A673 (cell line): ENCODE measurements around the gene ENOPH1. TPM values are rescaled to one million over a fixed set of nuclear protein-coding genes. Genes with fewer than 3 reads are reported as not detected.
"Not testable (repeated sequence)": the region's sequence is repeated elsewhere in the genome, so short reads cannot be mapped to it uniquely, and the experiment has no call there.

ENCODE experiments used
- BruUV-seq: library from RNA; stranded (reverse); fragments of 400-500 nt; replicated peaks from 2 replicates; lab custom pipeline; 2021; lab: Mats Ljungman, UMichigan
- CTCF ChIA-PET: fragments of 300-600 bp; sonication (Branson Sonifier 250); formaldehyde crosslinking; loops from one replicate; lab custom pipeline; 2022; ENCODE audit warnings: antibody characterized with exemption; lab: Charles Lee
- POLR2A ChIA-PET: fragments of 300-600 bp; sonication (Branson Sonifier 250); formaldehyde crosslinking; loops from one replicate; lab custom pipeline; 2022; ENCODE audit warnings: antibody characterized with exemption; ENCODE audit not compliant: low non-redundant PET; lab: Charles Lee
- DNase-seq: peaks from one replicate; pipeline ENCODE4 v3.0.0-alpha.2; 2015; ENCODE audit warnings: low spot score
- H3K27ac ChIP-seq: fragments of 200-600 bp; sonication (generic); 2 replicates; pipeline ENCODE4 v1.5.1; 2016; ENCODE audit warnings: mixed run types, low read depth, mild to moderate bottlenecking, mixed read lengths, antibody characterized with exemption, low read length; ENCODE audit not compliant: poor library complexity, severe bottlenecking
- H3K27me3 ChIP-seq: fragments of 200-600 bp; sonication (generic); replicated peaks from 2 replicates; pipeline ENCODE4 v1.6.1; 2017; ENCODE audit warnings: mixed run types, low read depth, mild to moderate bottlenecking, mixed read lengths, antibody characterized with exemption, low read length; ENCODE audit not compliant: insufficient read depth, poor library complexity
- H3K36me3 ChIP-seq: fragments of 200-600 bp; sonication (generic); 2 replicates; pipeline ENCODE4 v1.6.1; 2016; ENCODE audit warnings: mixed run types, mild to moderate bottlenecking, mixed read lengths, antibody characterized with exemption, low read length; ENCODE audit not compliant: insufficient read depth, poor library complexity, severe bottlenecking
- H3K4me1 ChIP-seq: fragments of 200-600 bp; sonication (generic); 2 replicates; pipeline ENCODE4 v1.6.1; 2017; ENCODE audit warnings: mixed run types, mild to moderate bottlenecking, mixed read lengths, antibody characterized with exemption, low read length; ENCODE audit not compliant: insufficient read depth, poor library complexity, severe bottlenecking
- H3K4me3 ChIP-seq: fragments of 200-600 bp; sonication (generic); 2 replicates; pipeline ENCODE4 v1.5.1; 2016; ENCODE audit warnings: low read depth, mixed run types, mild to moderate bottlenecking, mixed read lengths, low read length; ENCODE audit not compliant: poor library complexity, severe bottlenecking
- H3K9me3 ChIP-seq: fragments of 200-600 bp; sonication (generic); 2 replicates; pipeline ENCODE4 v1.6.1; 2016; ENCODE audit warnings: mixed run types, low read depth, mild to moderate bottlenecking, mixed read lengths, antibody characterized with exemption, low read length; ENCODE audit not compliant: poor library complexity, severe bottlenecking
- CTCF ChIP-seq: fragments of 300-800, 200-600 bp; sonication (generic); conservative IDR thresholded peaks from 2 replicates; pipeline ENCODE4 v1.5.1; 2017; ENCODE audit warnings: low read depth, mild to moderate bottlenecking, antibody characterized with exemption, low read length, moderate library complexity, mixed read lengths
- EZH2 ChIP-seq: fragments of 200-600 bp; sonication (generic); IDR thresholded peaks from 2 replicates; pipeline ENCODE4 v1.6.1; 2017; ENCODE audit warnings: borderline replicate concordance, low read depth, mild to moderate bottlenecking, mixed read lengths, antibody characterized with exemption, low read length; ENCODE audit not compliant: poor library complexity, severe bottlenecking
- intact Hi-C: fragments of 100-400 bp; cut with micrococcal nuclease; formaldehyde crosslinking; loops from one replicate; pipeline ENCODE4 v1.10.0; 2022; ENCODE audit not compliant: unreplicated experiment
- total RNA-seq: library from RNA; stranded (reverse); gene quantifications from 2 replicates; pipeline ENCODE4 v1.2.3, GENCODE V29; 2021

ENOPH1 gene
- total RNA-seq, 1 experiment from 2014 or later = 29.3 TPM

GRCh38 chr4:82469791-82470345 is 39.5 kb downstream of the ENOPH1 start:
- Histone ChIP-seq H3K36me3 (no peaks in the 10 kb centered on the region), H3K4me1 (no peaks in the 10 kb centered on the region), H3K27me3 (no peaks in the 10 kb centered on the region), H3K4me3 (no peak overlapping the region), H3K27ac (no peak overlapping the region), H3K9me3 (no peaks in the 10 kb centered on the region)
- ChIA-PET CTCF (no interaction called here), POLR2A (interaction anchor here (0.6 kb wide), 1 partner anchor 76 kb away, joined by 5 read pairs; no protein-coding TSS in a partner anchor)
- no peak for DNase-seq
- intact Hi-C loops = loop anchor here (10.0 kb wide), 2 partner anchors 335 to 815 kb away; partner anchors contain the start of gene COQ2
- BruUV-seq = no TSS peak
- TF ChIP-seq EZH2 (no peak), CTCF (no peak)

GRCh38 chr4:82473080-82473479 is 42.7 kb downstream of the ENOPH1 start:
- H3K4me1 ChIP-seq, POLR2A ChIA-PET, CTCF ChIA-PET: not testable (repeated sequence)

GRCh38 chr4:82473621-82474164 is 43.3 kb downstream of the ENOPH1 start:
- Histone ChIP-seq H3K27me3 (no peaks in the 10 kb centered on the region), H3K4me3 (no peak overlapping the region), H3K36me3 (no peaks in the 10 kb centered on the region), H3K9me3 (no peaks in the 10 kb centered on the region), H3K4me1 (no peaks in the 10 kb centered on the region), H3K27ac (no peak overlapping the region)
- no TSS peak for BruUV-seq
- ChIA-PET CTCF (no interaction called here), POLR2A (no interaction called here)
- DNase-seq = no peak
- TF ChIP-seq EZH2 = no peak
- no peak for TF ChIP-seq CTCF
- intact Hi-C loops = no loop called here

More at GRCh38 chr4:82473080-82473479, 42.7 kb downstream of the ENOPH1 start:
- H3K36me3 ChIP-seq, H3K27me3 ChIP-seq, BruUV-seq, H3K4me3 ChIP-seq, H3K9me3 ChIP-seq, DNase-seq, intact Hi-C loops, H3K27ac ChIP-seq: not testable (repeated sequence)

- DNase-seq = not testable (repeated sequence)
These were observed 45.5 kb downstream of the ENOPH1 start for GRCh38 chr4:82475931-82476330.

GRCh38 chr4:82477469-82477868 is 47.1 kb downstream of the ENOPH1 start:
- H3K9me3 ChIP-seq, BruUV-seq, CTCF ChIA-PET, H3K4me1 ChIP-seq, H3K27me3 ChIP-seq, DNase-seq, POLR2A ChIA-PET, H3K36me3 ChIP-seq, intact Hi-C loops, H3K4me3 ChIP-seq, H3K27ac ChIP-seq: not testable (repeated sequence)

More at GRCh38 chr4:82475931-82476330, 45.5 kb downstream of the ENOPH1 start:
- H3K27ac ChIP-seq, intact Hi-C loops, H3K4me1 ChIP-seq, POLR2A ChIA-PET, CTCF ChIA-PET, H3K27me3 ChIP-seq, H3K36me3 ChIP-seq, H3K9me3 ChIP-seq, BruUV-seq, H3K4me3 ChIP-seq: not testable (repeated sequence)
